SJCRH30 (cell line): ENCODE measurements around the gene PCCB. TPM values are rescaled to one million over a fixed set of nuclear protein-coding genes. Genes with fewer than 3 reads are reported as not detected.

Source experiments
- DNase-seq, 2 experiments: peaks; one replicate each; pipeline ENCODE4 v3.0.0-alpha.2; 2015 to 2020
- H3K27ac ChIP-seq: fragments of 250-450 bp; sonication (Bioruptor Pico); 2 replicates; pipeline ENCODE4 v1.5.1; 2020; ENCODE audit warnings: mild to moderate bottlenecking, moderate library complexity
- H3K27me3 ChIP-seq: fragments of 250-450 bp; sonication (Bioruptor Pico); 2 replicates; pipeline ENCODE4 v1.5.1; 2020; ENCODE audit warnings: mild to moderate bottlenecking, moderate library complexity
- H3K36me3 ChIP-seq: fragments of 250-450 bp; sonication (Bioruptor Pico); 2 replicates; pipeline ENCODE4 v1.5.1; 2020; ENCODE audit warnings: mild to moderate bottlenecking, moderate library complexity
- H3K4me1 ChIP-seq: fragments of 250-450 bp; sonication (Bioruptor Pico); 2 replicates; pipeline ENCODE4 v1.5.1; 2020; ENCODE audit warnings: mild to moderate bottlenecking, moderate library complexity
- H3K4me3 ChIP-seq: fragments of 250-450 bp; sonication (Bioruptor Pico); 2 replicates; pipeline ENCODE4 v1.5.1; 2020; ENCODE audit warnings: mild to moderate bottlenecking, moderate library complexity
- H3K9me3 ChIP-seq: fragments of 250-450 bp; sonication (Bioruptor Pico); replicated peaks from 2 replicates; pipeline ENCODE4 v1.5.1; 2020; ENCODE audit warnings: mild to moderate bottlenecking, moderate library complexity
- total RNA-seq: library from RNA; depleted of rRNA; stranded (reverse); fragments of >200 nt; shearing (Covaris generic); gene quantifications from 2 replicates; pipeline ENCODE4 v1.2.3, GENCODE V29; 2014

Gene PCCB
- total RNA-seq, 1 experiment from 2014 or later: 40.3 TPM

DNA sequence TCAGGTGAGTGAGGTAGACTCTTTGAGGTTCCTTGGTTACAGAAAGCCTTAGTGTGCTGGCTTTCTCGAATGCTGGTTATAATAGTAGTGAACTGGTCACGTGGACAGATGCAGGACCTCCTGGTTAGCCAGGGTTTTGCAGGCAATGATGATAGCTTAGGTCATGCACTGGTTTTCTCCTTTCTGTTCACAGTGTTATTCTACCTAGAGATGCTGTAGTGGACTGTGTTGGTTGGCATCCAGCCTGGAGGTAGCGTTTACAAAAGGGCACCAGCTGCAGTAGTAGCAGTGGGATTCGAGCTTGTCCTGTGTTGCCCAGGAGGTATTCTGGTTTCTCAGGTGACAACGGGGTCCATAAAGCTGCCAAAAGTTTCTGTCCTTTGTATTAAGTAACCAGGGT lies 27.0 kb downstream of the PCCB start:
- Histone ChIP-seq H3K36me3 (peaks cover 21% of the 10 kb centered on the region), H3K4me3 (no peak overlapping the region), H3K4me1 (peaks cover 8% of the 10 kb centered on the region), H3K27ac (no peak overlapping the region), H3K27me3 (no peaks in the 10 kb centered on the region), H3K9me3 (peaks cover 8% of the 10 kb centered on the region; the same call in 1 of the 2 replicates)
- peak; percentile 30 to 59 for DNase-seq

DNA sequence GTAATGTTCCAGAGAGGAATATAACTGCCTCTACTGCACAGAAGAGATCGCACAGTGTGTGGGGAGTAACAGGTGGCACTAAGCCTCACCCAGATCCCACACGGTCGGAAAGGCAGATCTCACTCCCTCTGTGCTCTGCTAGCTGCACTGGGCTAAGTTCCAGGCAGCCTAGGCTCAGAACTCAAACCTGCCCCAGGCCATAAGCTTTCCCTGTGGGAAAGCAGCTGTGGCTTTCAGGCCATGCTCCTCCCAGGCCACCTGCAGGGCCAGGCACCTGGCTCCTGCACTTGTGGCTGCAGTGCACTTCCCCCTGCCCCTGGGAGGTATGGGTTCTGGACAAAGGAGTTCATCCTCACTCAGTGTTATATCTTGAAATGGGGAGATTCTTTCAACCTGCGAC lies 27.5 kb downstream of the PCCB start:
- Histone ChIP-seq H3K9me3 (peaks cover 8% of the 10 kb centered on the region; the same call in 1 of the 2 replicates), H3K4me3 (no peak overlapping the region), H3K4me1 (peaks cover 8% of the 10 kb centered on the region), H3K27me3 (no peaks in the 10 kb centered on the region), H3K36me3 (peaks cover 21% of the 10 kb centered on the region), H3K27ac (no peak overlapping the region)
- DNase-seq: peak; percentile 86 to 95

DNA sequence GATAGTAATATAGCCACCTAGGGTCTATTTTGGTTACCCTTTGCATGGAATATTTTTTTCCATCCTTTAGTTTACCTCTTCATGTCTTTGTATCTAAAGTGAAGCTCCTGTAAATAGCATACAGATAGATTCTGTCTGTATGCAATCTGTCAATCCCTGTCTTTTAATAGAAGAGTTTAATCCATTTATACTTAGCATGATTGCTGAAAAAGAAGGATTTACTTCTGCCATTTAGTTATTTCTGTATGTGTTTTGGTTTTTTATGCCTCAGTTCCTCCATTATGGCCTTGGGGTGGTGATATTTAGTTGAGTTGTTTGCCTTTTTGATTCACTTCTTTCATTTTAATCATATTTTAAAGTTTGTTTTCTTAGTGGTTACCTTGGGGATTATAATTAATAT lies 29.0 kb downstream of the PCCB start:
- Histone ChIP-seq H3K4me1 (peaks cover 8% of the 10 kb centered on the region), H3K4me3 (no peak overlapping the region), H3K27me3 (no peaks in the 10 kb centered on the region), H3K27ac (no peak overlapping the region), H3K36me3 (peaks cover 19% of the 10 kb centered on the region), H3K9me3 (peaks cover 6% of the 10 kb centered on the region; the same call in 1 of the 2 replicates)
- no peak for DNase-seq

DNA sequence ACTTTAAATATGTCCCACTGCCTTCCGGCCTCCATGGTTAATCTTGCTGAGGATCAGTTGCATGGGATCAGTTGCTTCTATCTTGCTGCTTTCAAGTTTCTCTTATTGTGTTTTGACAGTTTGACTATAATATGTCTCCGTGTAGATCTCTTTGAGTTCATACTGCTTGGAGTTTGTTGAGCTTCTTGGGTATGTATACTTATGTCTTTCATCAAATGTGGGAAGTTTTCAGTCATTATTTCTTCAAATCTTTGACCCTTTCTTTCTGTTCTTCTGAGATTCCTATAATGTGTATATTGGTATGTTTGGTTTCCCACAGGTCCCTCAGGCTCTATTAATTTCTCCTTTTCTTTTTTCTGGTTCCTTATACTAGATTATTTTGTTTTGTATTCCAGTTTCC lies 30.8 kb downstream of the PCCB start:
- H3K27me3 ChIP-seq: no peaks in the 10 kb centered on the region
- no peak overlapping the region for H3K4me3 ChIP-seq
- no peak overlapping the region for H3K27ac ChIP-seq
- DNase-seq: no peak
- H3K9me3 ChIP-seq: peaks cover 5% of the 10 kb centered on the region; the same call in 1 of the 2 replicates
- H3K4me1 ChIP-seq: peaks cover 8% of the 10 kb centered on the region
- H3K36me3 ChIP-seq: peaks cover 25% of the 10 kb centered on the region

DNA sequence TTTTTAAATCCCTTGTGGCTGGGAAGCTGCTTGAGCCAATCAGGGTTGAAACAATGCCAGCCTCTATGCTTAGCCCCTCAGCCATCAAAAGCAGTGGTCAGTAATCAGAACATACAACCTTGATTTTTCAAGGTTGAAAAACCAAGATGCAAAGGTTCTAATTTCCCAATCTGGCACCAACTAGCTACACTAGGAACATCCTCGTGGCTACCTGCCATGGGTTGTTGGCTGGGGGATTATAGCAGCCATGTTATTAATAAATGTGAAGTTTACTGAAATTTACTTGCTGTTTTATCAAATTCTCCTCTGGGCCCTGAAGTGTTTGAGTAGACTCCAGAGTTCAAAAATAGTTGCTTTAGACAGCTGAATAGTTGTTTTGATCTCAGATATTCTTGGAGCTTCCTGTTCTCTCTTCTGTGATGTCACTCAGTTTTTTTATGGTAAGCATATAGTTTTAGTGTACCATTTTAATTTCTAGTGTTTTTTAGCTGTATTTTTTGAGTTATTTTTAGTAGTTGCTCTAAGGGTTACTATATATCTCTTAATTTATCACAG lies 31.9 kb downstream of the PCCB start:
- no peaks in the 10 kb centered on the region for H3K27me3 ChIP-seq
- H3K4me1 ChIP-seq: peaks cover 3% of the 10 kb centered on the region
- H3K9me3 ChIP-seq: peaks cover 5% of the 10 kb centered on the region; the same call in 1 of the 2 replicates
- DNase-seq: no peak
- peaks cover 28% of the 10 kb centered on the region for H3K36me3 ChIP-seq
- no peak overlapping the region for H3K27ac ChIP-seq
- H3K4me3 ChIP-seq: no peak overlapping the region

DNA sequence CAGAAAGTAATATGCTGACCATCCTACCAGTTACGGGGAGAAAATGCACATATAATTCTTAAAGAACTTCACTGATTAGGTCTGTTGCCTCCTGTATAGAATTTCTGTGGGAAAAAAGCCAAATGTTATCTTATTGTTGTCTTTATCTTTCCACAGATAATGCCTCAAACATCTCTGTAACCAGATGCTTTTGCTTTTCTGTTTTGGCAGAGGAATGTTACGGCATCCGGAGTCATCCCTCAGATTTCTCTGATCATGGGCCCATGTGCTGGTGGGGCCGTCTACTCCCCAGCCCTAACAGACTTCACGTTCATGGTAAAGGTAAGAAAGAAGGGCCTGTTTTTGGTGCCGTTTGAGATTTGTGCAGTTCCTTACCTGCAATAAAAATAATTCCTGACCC lies 33.5 kb downstream of the PCCB start:
- Histone ChIP-seq H3K36me3 (peaks cover 28% of the 10 kb centered on the region), H3K4me1 (no peaks in the 10 kb centered on the region), H3K27ac (no peak overlapping the region), H3K27me3 (no peaks in the 10 kb centered on the region), H3K4me3 (no peak overlapping the region), H3K9me3 (peaks cover 5% of the 10 kb centered on the region; the same call in 1 of the 2 replicates)
- no peak for DNase-seq

DNA sequence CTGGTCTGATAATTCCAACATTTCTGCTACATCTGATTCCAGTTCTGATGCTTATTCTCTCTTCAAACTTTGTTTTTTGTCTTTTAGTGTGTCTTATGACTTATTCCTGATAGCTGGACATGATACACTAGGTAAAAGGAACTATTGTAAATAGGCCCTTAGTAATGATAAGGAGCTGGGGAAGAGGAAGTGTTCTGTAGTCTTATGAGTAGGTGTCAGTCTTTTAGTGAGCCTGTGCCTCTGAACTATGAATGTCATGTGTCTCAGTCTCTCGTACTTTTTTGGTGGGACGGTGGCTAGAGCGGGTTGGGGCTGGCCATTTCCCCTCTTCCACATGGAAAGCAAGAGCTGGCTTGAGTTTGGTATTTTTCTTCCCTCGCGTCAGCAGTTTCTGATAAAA lies 41.2 kb downstream of the PCCB start:
- no peaks in the 10 kb centered on the region for H3K4me1 ChIP-seq
- H3K27ac ChIP-seq: no peak overlapping the region
- no peaks in the 10 kb centered on the region for H3K9me3 ChIP-seq
- DNase-seq: no peak
- H3K4me3 ChIP-seq: no peak overlapping the region
- H3K36me3 ChIP-seq: peaks cover 19% of the 10 kb centered on the region
- H3K27me3 ChIP-seq: no peaks in the 10 kb centered on the region

DNA sequence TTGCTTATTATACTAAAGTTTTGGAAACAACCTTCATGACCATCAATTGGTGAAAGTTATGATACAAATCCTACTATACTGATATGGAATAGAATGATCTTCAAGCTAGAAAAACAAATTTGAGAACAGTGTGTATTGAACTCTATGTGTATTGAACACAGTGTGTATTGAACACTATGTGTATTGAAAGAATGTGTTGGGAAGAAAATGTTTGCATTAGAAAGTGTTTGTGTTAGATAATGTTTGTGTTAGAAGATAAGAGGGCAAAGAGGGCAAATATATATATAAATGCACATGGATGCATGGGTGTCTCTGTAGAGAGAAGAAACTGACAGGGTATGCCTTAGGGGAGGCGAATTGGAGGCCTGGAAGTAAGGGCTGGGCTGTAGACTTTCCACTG lies 42.4 kb downstream of the PCCB start:
- peaks cover 19% of the 10 kb centered on the region for H3K36me3 ChIP-seq
- no peaks in the 10 kb centered on the region for H3K4me1 ChIP-seq
- no peaks in the 10 kb centered on the region for H3K27me3 ChIP-seq

DNA sequence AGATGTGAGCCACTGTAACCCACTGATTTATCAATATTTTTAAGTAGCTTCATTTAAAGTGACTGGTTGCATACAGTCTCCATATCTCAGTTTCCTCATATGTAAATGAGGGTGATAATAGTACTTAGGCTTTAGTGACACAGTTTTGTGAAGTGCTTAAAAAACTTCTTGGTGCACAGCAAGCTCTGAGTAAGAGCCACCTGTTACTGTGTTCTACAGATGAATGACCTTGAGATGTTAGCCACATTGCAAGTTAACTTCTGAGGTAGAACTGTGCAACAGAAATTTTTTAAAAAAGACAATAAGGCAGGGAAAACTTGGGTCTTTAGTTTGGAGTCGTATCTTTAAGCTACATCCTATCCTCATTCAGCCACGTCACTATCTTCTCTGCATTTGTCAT lies 43.1 kb downstream of the PCCB start:
- no peaks in the 10 kb centered on the region for H3K4me1 ChIP-seq
- H3K27ac ChIP-seq: no peak overlapping the region
- H3K9me3 ChIP-seq: no peaks in the 10 kb centered on the region
- peaks cover 19% of the 10 kb centered on the region for H3K36me3 ChIP-seq
- H3K4me3 ChIP-seq: no peak overlapping the region
- no peaks in the 10 kb centered on the region for H3K27me3 ChIP-seq
- DNase-seq: no peak

More for the DNA sequence above, 42.4 kb downstream of the PCCB start:
- H3K27ac ChIP-seq: no peak overlapping the region
- no peak overlapping the region for H3K4me3 ChIP-seq
- DNase-seq: no peak
- no peaks in the 10 kb centered on the region for H3K9me3 ChIP-seq

DNA sequence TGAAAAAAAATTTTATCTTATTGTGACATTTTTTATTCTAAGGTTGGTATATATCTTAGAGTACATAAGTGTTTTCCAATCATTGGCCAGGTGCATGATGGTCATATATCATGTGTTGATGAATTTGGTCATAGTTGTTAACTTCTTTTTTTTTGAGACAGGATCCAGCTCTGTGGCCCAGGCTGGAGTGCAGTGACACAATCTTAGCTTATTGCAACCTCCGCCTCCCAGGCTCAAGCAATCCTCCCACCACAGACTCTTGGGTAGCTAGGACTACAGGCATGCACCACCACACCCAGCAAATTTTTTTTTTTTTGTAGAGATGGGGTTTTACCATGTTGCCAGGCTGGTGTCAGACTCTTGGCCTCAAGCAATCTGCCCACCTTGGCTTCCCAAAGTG lies 44.0 kb downstream of the PCCB start:
- no peak overlapping the region for H3K27ac ChIP-seq
- peaks cover 23% of the 10 kb centered on the region for H3K36me3 ChIP-seq
- no peaks in the 10 kb centered on the region for H3K4me1 ChIP-seq
- no peak overlapping the region for H3K4me3 ChIP-seq
- no peaks in the 10 kb centered on the region for H3K9me3 ChIP-seq
- DNase-seq: no peak
- no peaks in the 10 kb centered on the region for H3K27me3 ChIP-seq

DNA sequence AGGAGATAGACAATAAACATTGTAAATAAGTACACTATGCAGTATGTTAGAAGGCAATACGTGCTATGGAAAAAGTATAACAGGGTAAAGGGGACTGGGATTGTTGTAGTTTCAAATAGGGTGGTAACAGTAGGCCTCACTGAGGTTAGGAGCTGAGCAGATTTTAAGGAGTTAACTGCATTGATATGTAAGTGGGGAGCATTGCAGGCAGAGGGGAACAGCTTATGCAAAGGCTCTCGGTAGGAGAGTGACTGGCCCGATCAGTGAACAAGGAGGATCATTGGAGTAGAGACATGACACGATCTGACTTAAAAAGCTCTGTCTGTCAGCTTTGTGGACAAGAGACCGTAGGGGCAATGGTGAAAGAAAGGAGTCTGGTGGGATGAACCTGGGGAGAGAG lies 46.8 kb downstream of the PCCB start:
- no peak overlapping the region for H3K4me3 ChIP-seq
- H3K9me3 ChIP-seq: no peaks in the 10 kb centered on the region
- H3K27ac ChIP-seq: no peak overlapping the region
- no peaks in the 10 kb centered on the region for H3K4me1 ChIP-seq
- H3K36me3 ChIP-seq: peaks cover 35% of the 10 kb centered on the region
- no peak for DNase-seq
- H3K27me3 ChIP-seq: no peaks in the 10 kb centered on the region

DNA sequence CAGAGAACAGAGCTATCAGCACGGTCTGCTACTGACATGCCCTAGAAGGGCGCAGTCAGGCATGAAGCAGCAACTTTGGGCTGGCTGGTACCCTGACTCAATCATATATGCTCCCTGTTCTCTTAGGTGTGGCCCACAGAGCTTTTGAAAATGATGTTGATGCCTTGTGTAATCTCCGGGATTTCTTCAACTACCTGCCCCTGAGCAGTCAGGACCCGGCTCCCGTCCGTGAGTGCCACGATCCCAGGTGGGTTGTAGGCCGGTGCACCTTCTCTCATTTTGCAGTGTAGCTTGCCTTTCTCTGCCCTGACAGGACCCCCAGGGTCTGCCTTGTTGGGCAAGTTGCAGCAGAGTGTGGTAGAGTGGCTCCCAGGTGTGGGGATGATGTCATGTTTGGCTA lies 47.7 kb downstream of the PCCB start:
- H3K9me3 ChIP-seq: no peaks in the 10 kb centered on the region
- H3K27ac ChIP-seq: no peak overlapping the region
- no peak overlapping the region for H3K4me3 ChIP-seq
- no peak for DNase-seq
- H3K36me3 ChIP-seq: peaks cover 35% of the 10 kb centered on the region
- H3K27me3 ChIP-seq: no peaks in the 10 kb centered on the region
- H3K4me1 ChIP-seq: no peaks in the 10 kb centered on the region

DNA sequence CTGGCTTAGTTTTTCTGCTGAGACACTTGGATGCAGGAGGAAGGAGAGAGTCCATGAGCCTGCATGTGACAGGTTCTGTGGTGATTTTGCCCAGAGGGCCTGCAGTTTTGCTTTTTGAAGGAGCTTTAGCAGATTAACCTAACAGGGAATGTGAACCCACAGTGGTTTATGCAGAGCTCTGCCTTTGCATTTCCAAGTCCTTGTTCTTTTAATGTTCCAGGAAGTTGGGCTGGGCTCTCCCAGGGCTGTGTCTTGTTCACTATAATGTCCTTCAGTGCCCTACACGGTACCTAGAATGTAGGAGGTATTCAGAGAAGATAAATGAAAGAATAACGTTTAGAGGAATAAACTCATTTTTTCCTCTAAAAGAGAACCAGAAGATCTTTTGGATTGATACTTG lies 50.3 kb downstream of the PCCB start:
- no peak for DNase-seq
- Histone ChIP-seq H3K9me3 (no peaks in the 10 kb centered on the region), H3K27ac (no peak overlapping the region), H3K4me3 (no peak overlapping the region), H3K4me1 (no peaks in the 10 kb centered on the region), H3K27me3 (no peaks in the 10 kb centered on the region), H3K36me3 (peaks cover 27% of the 10 kb centered on the region)

DNA sequence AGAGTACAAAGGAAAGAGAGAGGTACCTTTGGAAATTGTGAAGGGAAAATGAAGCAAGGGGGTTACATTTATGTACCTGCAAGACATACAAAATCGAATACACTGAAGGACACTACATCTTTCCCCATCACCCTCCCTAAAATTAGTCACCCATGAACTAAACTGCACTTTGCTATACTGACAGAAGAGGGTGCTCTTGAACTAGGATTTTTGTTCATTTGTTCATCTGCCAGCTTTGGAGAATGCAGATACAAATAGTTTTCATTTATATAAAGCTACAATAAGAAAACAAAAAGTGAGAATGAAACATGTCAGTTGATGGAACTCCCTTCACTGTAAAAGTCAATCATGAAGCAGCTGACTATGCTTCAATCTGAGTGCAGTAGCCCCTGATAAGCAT lies 55.7 kb downstream of the PCCB start:
- Histone ChIP-seq H3K4me1 (no peaks in the 10 kb centered on the region), H3K9me3 (0 out of 2 replicates have a peak, but pooled peaks cover 6% of the 10 kb centered on the region), H3K4me3 (no peak overlapping the region), H3K27me3 (no peaks in the 10 kb centered on the region), H3K27ac (no peak overlapping the region), H3K36me3 (peaks cover 12% of the 10 kb centered on the region)
- DNase-seq: peak in 1 of 2 experiments; percentile 70

DNA sequence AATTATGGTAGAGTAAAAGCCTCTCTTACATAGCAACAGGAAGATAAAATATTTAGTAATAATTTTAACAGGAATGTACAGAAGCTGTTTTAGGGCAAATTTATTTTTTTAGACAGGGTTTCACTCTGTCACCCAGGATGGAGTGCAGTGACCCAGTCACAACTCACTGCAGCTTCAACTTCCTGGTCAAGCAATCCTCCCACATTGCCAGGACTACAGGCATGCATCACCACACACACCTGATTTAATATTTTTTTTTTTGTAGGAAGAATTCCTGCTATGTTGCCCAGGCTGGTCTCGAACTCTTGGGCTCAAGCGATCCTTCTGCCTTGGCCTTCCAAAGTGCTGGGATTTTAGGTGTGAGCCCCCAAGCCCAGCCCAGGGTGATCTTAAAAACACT lies 61.1 kb downstream of the PCCB start:
- no peak overlapping the region for H3K27ac ChIP-seq
- H3K4me3 ChIP-seq: no peak overlapping the region
- H3K4me1 ChIP-seq: no peaks in the 10 kb centered on the region
- 0 out of 2 replicates have a peak, but pooled peaks cover 6% of the 10 kb centered on the region for H3K9me3 ChIP-seq
- no peaks in the 10 kb centered on the region for H3K27me3 ChIP-seq
- DNase-seq: no peak
- H3K36me3 ChIP-seq: peaks cover 6% of the 10 kb centered on the region

DNA sequence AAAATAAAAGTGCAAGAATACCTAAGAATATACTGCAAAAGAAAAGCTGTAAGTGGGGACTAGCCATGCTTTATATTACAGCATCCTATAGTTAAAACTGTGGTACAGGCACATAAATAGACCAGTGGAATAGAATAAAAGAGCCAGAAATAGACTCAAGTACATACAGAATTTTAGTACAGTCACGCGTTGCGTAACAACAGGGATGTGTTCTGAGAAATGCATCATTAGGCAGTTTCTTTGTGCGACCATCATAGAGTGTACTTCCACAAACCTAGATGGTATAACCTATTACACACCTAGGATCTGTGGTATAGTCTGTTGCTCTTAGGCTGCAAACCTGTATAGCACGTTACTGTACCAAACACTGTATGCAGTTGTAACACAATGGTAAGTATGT lies 61.8 kb downstream of the PCCB start:
- Histone ChIP-seq H3K27ac (no peak overlapping the region), H3K36me3 (no peaks in the 10 kb centered on the region; the same call in 1 of the 2 replicates), H3K27me3 (no peaks in the 10 kb centered on the region), H3K4me1 (no peaks in the 10 kb centered on the region), H3K4me3 (no peak overlapping the region), H3K9me3 (no peaks in the 10 kb centered on the region)
- no peak for DNase-seq
